BLaER1 (cell line): Measurements from ENCODE around the gene DOCK6.
"Not testable (repeated sequence)": the region's sequence is repeated elsewhere in the genome, so short reads cannot be mapped to it uniquely, and the experiment has no call there.

Experiments used
- H3K27ac ChIP-seq: shearing (Covaris generic); formaldehyde crosslinking; 2 replicates; pipeline ENCODE4 v1.8.1; 2022
- H3K27me3 ChIP-seq: shearing (Covaris generic); formaldehyde crosslinking; 2 replicates; pipeline ENCODE4 v1.8.1; 2022
- H3K36me3 ChIP-seq: shearing (Covaris generic); formaldehyde crosslinking; 2 replicates; pipeline ENCODE4 v1.8.1; 2022
- H3K4me1 ChIP-seq: shearing (Covaris generic); formaldehyde crosslinking; 2 replicates; pipeline ENCODE4 v1.8.1; 2022
- H3K4me2 ChIP-seq: shearing (Covaris generic); formaldehyde crosslinking; 2 replicates; pipeline ENCODE4 v1.8.1; 2022
- H3K4me3 ChIP-seq: shearing (Covaris generic); formaldehyde crosslinking; 2 replicates; pipeline ENCODE4 v1.8.1; 2022
- H3K9ac ChIP-seq: shearing (Covaris generic); formaldehyde crosslinking; 2 replicates; pipeline ENCODE4 v1.8.1; 2022
- H3K9me3 ChIP-seq: shearing (Covaris generic); formaldehyde crosslinking; 2 replicates; pipeline ENCODE4 v1.8.1; 2022
- H4K20me1 ChIP-seq: shearing (Covaris generic); formaldehyde crosslinking; 2 replicates; pipeline ENCODE4 v1.8.1; 2022
- Cebpa-rat ChIP-seq: shearing (Covaris generic); IDR thresholded peaks from 2 replicates; pipeline ENCODE4 v1.8.1; 2022

The DOCK6 gene

GRCh38 chr19:11191273-11191755, 71.0 kb downstream of the DOCK6 start:
- no peak overlapping the region for H3K9ac ChIP-seq
- peak overlapping the region; percentile 92 for H3K27ac ChIP-seq
- no peak for TF ChIP-seq Cebpa-rat
- H3K27me3 ChIP-seq: no peaks in the 10 kb centered on the region
- H3K4me1 ChIP-seq: peaks cover 89% of the 10 kb centered on the region
- no peak overlapping the region for H3K4me3 ChIP-seq
- no peaks in the 10 kb centered on the region for H4K20me1 ChIP-seq
- H3K4me2 ChIP-seq: peak overlapping the region; percentile 99
- H3K9me3 ChIP-seq: no peaks in the 10 kb centered on the region
- peaks cover 33% of the 10 kb centered on the region for H3K36me3 ChIP-seq

GRCh38 chr19:11190501-11190900, 71.8 kb downstream of the DOCK6 start:
- Histone ChIP-seq H3K27ac (no peak overlapping the region), H3K9ac (no peak overlapping the region), H3K4me1 (peaks cover 89% of the 10 kb centered on the region), H4K20me1 (no peaks in the 10 kb centered on the region), H3K4me2 (peak overlapping the region; percentile 99), H3K9me3 (no peaks in the 10 kb centered on the region), H3K36me3 (peaks cover 36% of the 10 kb centered on the region), H3K27me3 (no peaks in the 10 kb centered on the region), H3K4me3 (no peak overlapping the region)
- TF ChIP-seq Cebpa-rat: no peak

- H3K36me3 ChIP-seq: peaks cover 47% of the 10 kb centered on the region
Measured at GRCh38 chr19:11187441-11187840, 74.9 kb downstream of the DOCK6 start.

GRCh38 chr19:11182994-11183393, 79.3 kb downstream of the DOCK6 start:
- Histone ChIP-seq H3K36me3 (peaks cover 41% of the 10 kb centered on the region), H3K4me2 (no peak overlapping the region), H3K4me3 (no peak overlapping the region), H3K9ac (no peak overlapping the region), H3K9me3 (peaks cover 9% of the 10 kb centered on the region), H3K27me3 (no peaks in the 10 kb centered on the region), H4K20me1 (no peaks in the 10 kb centered on the region; the same call in 1 of the 2 replicates), H3K4me1 (peaks cover 54% of the 10 kb centered on the region), H3K27ac (no peak overlapping the region)
- TF ChIP-seq Cebpa-rat: no peak

More at GRCh38 chr19:11187441-11187840, 74.9 kb downstream of the DOCK6 start:
- no peak overlapping the region for H3K9ac ChIP-seq
- TF ChIP-seq Cebpa-rat: no peak
- peaks cover 64% of the 10 kb centered on the region for H3K4me1 ChIP-seq
- H3K27me3 ChIP-seq: no peaks in the 10 kb centered on the region
- no peaks in the 10 kb centered on the region for H4K20me1 ChIP-seq
- H3K4me3 ChIP-seq: no peak overlapping the region
- H3K27ac ChIP-seq: no peak overlapping the region
- peaks cover 9% of the 10 kb centered on the region for H3K9me3 ChIP-seq
- H3K4me2 ChIP-seq: 0 out of 2 replicates have a peak overlapping the region, but pooled peaks have one; percentile 16

GRCh38 chr19:11181488-11181887, 80.8 kb downstream of the DOCK6 start:
- Histone ChIP-seq H3K27me3 (no peaks in the 10 kb centered on the region), H3K4me1 (peaks cover 39% of the 10 kb centered on the region), H4K20me1 (no peaks in the 10 kb centered on the region; the same call in 1 of the 2 replicates), H3K4me2 (no peak overlapping the region), H3K4me3 (no peak overlapping the region), H3K36me3 (peaks cover 49% of the 10 kb centered on the region), H3K9ac (no peak overlapping the region), H3K9me3 (peaks cover 9% of the 10 kb centered on the region), H3K27ac (no peak overlapping the region)
- TF ChIP-seq Cebpa-rat: peak; percentile 86

GRCh38 chr19:11180975-11181374, 81.3 kb downstream of the DOCK6 start:
- not testable (repeated sequence) for H3K4me2 ChIP-seq, H3K27me3 ChIP-seq, H3K9me3 ChIP-seq, H3K4me3 ChIP-seq, H3K27ac ChIP-seq, H4K20me1 ChIP-seq, H3K9ac ChIP-seq
- Histone ChIP-seq H3K36me3 (peaks cover 49% of the 10 kb centered on the region), H3K4me1 (peaks cover 34% of the 10 kb centered on the region)

GRCh38 chr19:11180346-11180745, 82.0 kb downstream of the DOCK6 start:
- peaks cover 28% of the 10 kb centered on the region for H3K4me1 ChIP-seq
- peak overlapping the region; percentile 75 for H3K4me2 ChIP-seq
- no peak overlapping the region for H3K27ac ChIP-seq
- H3K27me3 ChIP-seq: no peaks in the 10 kb centered on the region
- TF ChIP-seq Cebpa-rat: no peak
- H3K36me3 ChIP-seq: peaks cover 55% of the 10 kb centered on the region
- H3K4me3 ChIP-seq: no peak overlapping the region
- no peaks in the 10 kb centered on the region; the same call in 1 of the 2 replicates for H4K20me1 ChIP-seq
- H3K9ac ChIP-seq: peak overlapping the region; percentile 35; the same call in 1 of the 2 replicates
- H3K9me3 ChIP-seq: peaks cover 9% of the 10 kb centered on the region

- H3K9me3 ChIP-seq: peaks cover 9% of the 10 kb centered on the region
- peak overlapping the region; percentile 35 for H3K9ac ChIP-seq
- peaks cover 55% of the 10 kb centered on the region for H3K36me3 ChIP-seq
- TF ChIP-seq Cebpa-rat: no peak
- peak overlapping the region; percentile 18; the same call in 1 of the 2 replicates for H3K27ac ChIP-seq
- peak overlapping the region; percentile 75 for H3K4me2 ChIP-seq
- H3K27me3 ChIP-seq: no peaks in the 10 kb centered on the region
- H3K4me3 ChIP-seq: no peak overlapping the region
- peaks cover 23% of the 10 kb centered on the region for H3K4me1 ChIP-seq
- H4K20me1 ChIP-seq: no peaks in the 10 kb centered on the region; the same call in 1 of the 2 replicates
Measured at GRCh38 chr19:11179716-11180297, 82.5 kb downstream of the DOCK6 start.

- H3K27me3 ChIP-seq, H3K4me3 ChIP-seq, H3K9me3 ChIP-seq, H3K27ac ChIP-seq, H3K9ac ChIP-seq, H4K20me1 ChIP-seq: not testable (repeated sequence)
- Histone ChIP-seq H3K36me3 (peaks cover 55% of the 10 kb centered on the region), H3K4me2 (peak overlapping the region; percentile 75), H3K4me1 (peaks cover 23% of the 10 kb centered on the region)
Measured at GRCh38 chr19:11179145-11179465, 83.2 kb downstream of the DOCK6 start.

- peaks cover 57% of the 10 kb centered on the region for H3K36me3 ChIP-seq
- H4K20me1 ChIP-seq: no peaks in the 10 kb centered on the region; the same call in 1 of the 2 replicates
- no peak overlapping the region for H3K27ac ChIP-seq
Measured at GRCh38 chr19:11177592-11177991, 84.7 kb downstream of the DOCK6 start.

More at GRCh38 chr19:11177592-11177991, 84.7 kb downstream of the DOCK6 start:
- Histone ChIP-seq H3K4me1 (peaks cover 23% of the 10 kb centered on the region), H3K9me3 (no peaks in the 10 kb centered on the region), H3K4me3 (no peak overlapping the region), H3K27me3 (no peaks in the 10 kb centered on the region), H3K4me2 (no peak overlapping the region), H3K9ac (no peak overlapping the region)
- no peak for TF ChIP-seq Cebpa-rat
